Kidney (tissue), 22 donors: ENCODE data around the gene WDR47. TPM values are rescaled to one million over a fixed set of nuclear protein-coding genes. Genes with fewer than 3 reads are reported as not detected.

ENCODE experiments used
- DNase-seq, 5 donors: peaks; one replicate each; pipeline ENCODE4 v3.0.0-alpha.2; 2013 to 2020
- FAIRE-seq: peaks from 2 replicates; lab custom pipeline; 2012; peaks lifted over from hg19 to GRCh38; lab: Jason Lieb, UNC
- H3K27ac ChIP-seq, 2 donors: one replicate each; pipeline ENCODE4 v1.7.0; 2013; ENCODE audit warnings: low read depth in 2 of 2, low read length in 2 of 2, inconsistent platforms in 1 of 2
- H3K27me3 ChIP-seq: one replicate; pipeline ENCODE4 v1.7.1; 2013; ENCODE audit warnings: low read length, inconsistent platforms; ENCODE audit not compliant: control insufficient read depth, insufficient read depth
- H3K36me3 ChIP-seq, 3 donors: one replicate each; pipeline versions ENCODE4 v1.7.0 to v1.7.1; 2013; ENCODE audit warnings: low read length in 3 of 3, control low read depth in 1 of 3, inconsistent platforms in 1 of 3; ENCODE audit not compliant: insufficient read depth in 3 of 3, control insufficient read depth in 2 of 3
- H3K4me1 ChIP-seq, 3 donors: one replicate each; pipeline versions ENCODE4 v1.7.0 to v1.7.1; 2013; ENCODE audit warnings: low read length in 3 of 3, inconsistent platforms in 1 of 3, low read depth in 1 of 3; ENCODE audit not compliant: control insufficient read depth in 2 of 3, insufficient read depth in 2 of 3
- H3K4me3 ChIP-seq, 3 donors: one replicate each; pipeline versions ENCODE4 v1.7.0 to v1.8.1; 2013; ENCODE audit warnings: low read length in 3 of 3, control low read depth in 1 of 3, inconsistent platforms in 1 of 3
- H3K9ac ChIP-seq, 3 donors: one replicate each; pipeline versions ENCODE4 v1.7.0 to v1.7.1; 2013; ENCODE audit warnings: low read length in 3 of 3, control low read depth in 1 of 3, inconsistent platforms in 1 of 3
- H3K9me3 ChIP-seq, 3 donors: one replicate each; pipeline versions ENCODE4 v1.7.0 to v1.7.1; 2013; ENCODE audit warnings: low read length in 3 of 3, control low read depth in 1 of 3, inconsistent platforms in 1 of 3; ENCODE audit not compliant: control insufficient read depth in 2 of 3, insufficient read depth in 1 of 3
- CTCF ChIP-seq: IDR thresholded peaks from 3 replicates; pipeline ENCODE4 v1.5.1; 2012; ENCODE audit warnings: mild to moderate bottlenecking, moderate library complexity, borderline replicate concordance; ENCODE audit not compliant: insufficient read depth; ENCODE audit errors: extremely low read depth
- intact Hi-C: fragments of 100-400 bp; cut with DNase I; formaldehyde crosslinking; loops from one replicate; pipeline ENCODE4 v1.11.1; 2022
- long read RNA-seq, 10 donors: library from polyadenylated mRNA in 1 of 10; unstranded in 1 of 10; transcript quantifications; one replicate each; pipeline ENCODE4 v2.0.0 and lab custom pipeline, GENCODE V29; 2021 to 2026
- polyA plus RNA-seq: library from polyadenylated mRNA; stranded (reverse); fragments of 350-450 nt; fragmentation: Illumina TruSeq; extraction: RNeasy Lipid Tissue Mini Kit (QIAGEN cat#74804); gene quantifications from one replicate; pipeline ENCODE4 v1.2.3, GENCODE V29; 2014; ENCODE audit warnings: low read depth, low replicate concordance; ENCODE audit not compliant: insufficient read depth
- total RNA-seq: library from RNA; stranded (reverse); fragmentation: NEBNext Ultra II Directional; extraction: Animal tissue kit (Norgen Biotek cat#: 25700); gene quantifications from one replicate; pipeline ENCODE4 v1.2.1, GENCODE V29; 2021
- donor health status: control.
- donor health status: control.
- donor health status: control.
- donor health status: control.
- donor health status: control.
- donor health status: DM: yes; HTN: yes; CAD: no.
- donor health status: Normal renal cell carcinoma (clear cell type).

The WDR47 gene
- total RNA-seq = 15.8 TPM
- polyA plus RNA-seq = 5.1 TPM
- long read RNA-seq, donor 1, full-length matches to known transcripts = 1 of 1 reads
- long read RNA-seq, donor 1, partial matches to known transcripts = 0 of 1 reads
- long read RNA-seq, donor 1, other reads (novel, unspliced or antisense) = 0 of 1 reads
- long read RNA-seq, donor 2 = 0 reads
- long read RNA-seq, donor 3, partial matches to known transcripts = 9 of 9 reads
- long read RNA-seq, donor 3, other reads (novel, unspliced or antisense) = 0 of 9 reads
- long read RNA-seq, donor 4 = 0 reads
- long read RNA-seq, donor 5, partial matches to known transcripts = 11 of 11 reads
- long read RNA-seq, donor 5, other reads (novel, unspliced or antisense) = 0 of 11 reads
- long read RNA-seq, donor 6, partial matches to known transcripts = 170 of 170 reads
- long read RNA-seq, donor 6, other reads (novel, unspliced or antisense) = 0 of 170 reads
- long read RNA-seq, donor 7, full-length matches to known transcripts = 5 of 6 reads
- long read RNA-seq, donor 7, partial matches to known transcripts = 0 of 6 reads
- long read RNA-seq, donor 7, other reads (novel, unspliced or antisense) = 1 of 6 reads
- long read RNA-seq, donor 8, full-length matches to known transcripts = 2 of 2 reads
- long read RNA-seq, donor 8, partial matches to known transcripts = 0 of 2 reads
- long read RNA-seq, donor 8, other reads (novel, unspliced or antisense) = 0 of 2 reads
- long read RNA-seq, donor 9 = 0 reads
- long read RNA-seq, donor 10, full-length matches to known transcripts = 1 of 1 reads
- long read RNA-seq, donor 10, partial matches to known transcripts = 0 of 1 reads
- long read RNA-seq, donor 10, other reads (novel, unspliced or antisense) = 0 of 1 reads

GRCh38 chr1:109041621-109042468, at the start of gene WDR47:
Gene WDR47, minus strand, starts transcription at chr1:109042102. Its CDS starts 18,590 bp downstream, at chr1:109023512.
- peak within 1 kb of the TSS; percentile 80 to 94 (median 83) for H3K4me3 ChIP-seq
- TF ChIP-seq CTCF = no peak
- no peaks in the 10 kb centered on the region for H3K9me3 ChIP-seq
- FAIRE-seq (no peak), DNase-seq (peak; percentile 94 to 98 (median 97))
- intact Hi-C loops = no loop called here
- H3K27me3 ChIP-seq = no peaks in the 10 kb centered on the region
- H3K36me3 ChIP-seq = no peaks in the 10 kb centered on the region
- H3K9ac ChIP-seq = peak within 1 kb of the TSS; percentile 59 to 85 (median 66)
- peaks cover 0 to 8% (median 0%) of the 10 kb centered on the region in 3 donors for H3K4me1 ChIP-seq
- H3K27ac ChIP-seq = peak within 1 kb of the TSS; percentile 20 to 41

- no peaks in the 10 kb centered on the region for H3K27me3 ChIP-seq
- H3K4me1 ChIP-seq = peaks cover 3 to 16% (median 10%) of the 10 kb centered on the region in 3 donors
- H3K9ac ChIP-seq = peak overlapping the region; percentile 74 to 94 (median 83)
- peaks cover 0 to 6% (median 0%) of the 10 kb centered on the region in 3 donors for H3K9me3 ChIP-seq
- peak overlapping the region; percentile 98 for H3K27ac ChIP-seq
- FAIRE-seq = no peak
- no peak for TF ChIP-seq CTCF
- peaks cover 0 to 8% (median 2%) of the 10 kb centered on the region in 3 donors for H3K36me3 ChIP-seq
- H3K4me3 ChIP-seq = peak overlapping the region; percentile 83 to 96 (median 96)
- intact Hi-C loops = no loop called here
- peak in 2 of 5 donors; percentile 22 to 68 for DNase-seq
These were observed 49.4 kb upstream of the WDR47 start for GRCh38 chr1:109091078-109091838.
